CD4-positive, alpha-beta T cell treated with Interleukin-15 for 4 hours (primary cell): ENCODE measurements around the gene MAG.

Source experiments
- DNase-seq: peaks from one replicate; pipeline ENCODE4 v3.0.0-alpha.2; 2020; ENCODE audit warnings: low spot score

MAG gene

GRCh38 chr19:35299523-35300338 lies 7.8 kb downstream of the MAG start:
- DNase-seq = no peak

DNA sequence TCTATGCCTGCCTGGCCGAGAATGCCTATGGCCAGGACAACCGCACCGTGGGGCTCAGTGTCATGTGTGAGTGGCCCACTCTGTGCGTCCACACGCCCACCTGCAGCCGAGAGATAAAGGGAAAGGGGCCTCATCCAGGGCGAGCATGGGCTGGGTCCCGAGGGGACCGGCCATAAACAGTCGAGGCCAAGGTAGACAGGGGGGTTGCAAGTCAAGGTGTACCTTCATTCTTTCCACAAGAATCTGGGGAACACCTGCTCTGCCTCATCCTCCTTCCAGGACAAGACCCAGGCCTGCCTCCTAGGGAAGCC lies 8.3 kb downstream of the MAG start:
- DNase-seq = no peak

DNA sequence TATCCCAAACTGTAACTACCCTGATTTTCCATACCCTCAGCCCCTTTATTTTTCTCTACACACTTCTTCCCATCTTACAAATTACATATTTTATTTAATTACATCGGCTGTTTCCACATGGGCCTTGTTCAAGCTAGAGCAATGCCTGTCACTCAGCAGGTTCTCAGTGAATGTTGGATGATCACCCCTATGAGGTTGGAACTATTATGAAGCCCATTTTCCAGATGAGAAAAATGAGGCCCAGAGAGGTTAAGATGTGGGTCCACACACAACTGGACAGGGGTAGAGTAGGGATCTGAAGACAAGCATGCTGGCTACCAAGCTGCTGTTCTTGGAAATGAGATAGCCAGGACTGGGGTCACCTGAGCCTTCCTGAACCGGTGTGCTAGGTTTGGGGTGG lies 10.0 kb downstream of the MAG start:
- DNase-seq = no peak

DNA sequence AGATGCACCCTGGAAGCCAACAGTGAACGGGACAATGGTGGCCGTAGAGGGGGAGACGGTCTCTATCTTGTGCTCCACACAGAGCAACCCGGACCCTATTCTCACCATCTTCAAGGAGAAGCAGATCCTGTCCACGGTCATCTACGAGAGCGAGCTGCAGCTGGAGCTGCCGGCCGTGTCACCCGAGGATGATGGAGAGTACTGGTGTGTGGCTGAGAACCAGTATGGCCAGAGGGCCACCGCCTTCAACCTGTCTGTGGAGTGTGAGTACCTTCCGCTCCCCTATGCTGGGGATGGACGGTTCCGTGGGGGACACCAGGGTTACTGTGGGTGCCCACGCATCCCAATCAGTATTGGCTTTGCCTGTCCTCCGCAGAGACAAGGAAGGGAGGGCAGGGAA lies 10.5 kb downstream of the MAG start:
- no peak for DNase-seq

DNA sequence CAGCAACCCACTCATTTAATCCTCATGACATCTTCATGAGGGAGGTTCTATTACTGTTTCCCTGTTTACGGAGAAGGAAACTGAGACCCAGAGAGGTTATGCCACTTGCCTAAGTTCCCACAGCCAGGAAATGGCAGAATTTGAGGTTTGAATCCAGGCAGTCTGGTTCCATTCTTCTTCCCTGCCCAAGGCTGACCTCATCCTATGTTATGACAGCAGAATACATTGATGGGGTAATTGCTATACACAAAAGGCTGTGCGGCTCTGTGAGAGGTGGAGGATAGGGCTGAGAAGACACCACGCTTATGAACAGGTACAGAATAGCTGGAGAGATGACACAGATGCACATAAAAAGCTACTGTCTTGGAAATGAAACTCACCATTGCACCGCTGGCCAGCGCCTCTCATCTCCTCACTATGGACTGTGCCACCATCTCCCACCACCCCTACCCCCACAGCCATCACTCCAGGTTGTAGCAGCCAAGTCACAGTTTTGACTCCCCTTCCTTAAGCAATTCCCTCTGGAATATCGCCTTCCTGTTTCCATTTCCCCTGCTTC lies 11.5 kb downstream of the MAG start:
- DNase-seq = no peak

- DNase-seq = no peak
Observed at GRCh38 chr19:35304036-35304435, 12.1 kb downstream of the MAG start.

GRCh38 chr19:35305181-35305580 lies 13.2 kb downstream of the MAG start:
- no peak for DNase-seq

- no peak for DNase-seq
Observed at GRCh38 chr19:35306473-35307246, 14.7 kb downstream of the MAG start.

GRCh38 chr19:35307931-35308330 lies 16.0 kb downstream of the MAG start:
- DNase-seq = no peak

DNA sequence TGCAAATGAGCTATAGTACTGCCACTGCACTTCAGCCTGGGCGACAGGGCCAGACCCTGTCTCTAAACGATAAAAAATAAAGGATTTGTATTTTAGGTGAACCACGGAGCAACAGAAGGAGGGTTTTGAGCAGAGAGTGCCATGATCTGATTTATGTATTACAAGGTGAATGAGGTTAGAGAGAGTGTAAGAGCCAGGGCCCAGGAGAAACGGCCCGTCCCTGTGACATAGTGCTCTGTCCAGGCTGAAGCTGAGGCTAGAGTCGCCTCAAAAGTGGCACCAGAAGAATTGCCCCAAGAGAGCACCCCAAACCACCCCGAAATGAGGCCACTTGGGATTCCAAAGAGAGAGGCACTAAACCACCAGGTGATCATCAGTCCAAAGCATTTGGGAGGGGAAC lies 16.9 kb downstream of the MAG start:
- DNase-seq = no peak

- DNase-seq = no peak
Observed at GRCh38 chr19:35309481-35310279, 17.7 kb downstream of the MAG start.

GRCh38 chr19:35310331-35310730 lies 18.4 kb downstream of the MAG start:
- no peak for DNase-seq

DNA sequence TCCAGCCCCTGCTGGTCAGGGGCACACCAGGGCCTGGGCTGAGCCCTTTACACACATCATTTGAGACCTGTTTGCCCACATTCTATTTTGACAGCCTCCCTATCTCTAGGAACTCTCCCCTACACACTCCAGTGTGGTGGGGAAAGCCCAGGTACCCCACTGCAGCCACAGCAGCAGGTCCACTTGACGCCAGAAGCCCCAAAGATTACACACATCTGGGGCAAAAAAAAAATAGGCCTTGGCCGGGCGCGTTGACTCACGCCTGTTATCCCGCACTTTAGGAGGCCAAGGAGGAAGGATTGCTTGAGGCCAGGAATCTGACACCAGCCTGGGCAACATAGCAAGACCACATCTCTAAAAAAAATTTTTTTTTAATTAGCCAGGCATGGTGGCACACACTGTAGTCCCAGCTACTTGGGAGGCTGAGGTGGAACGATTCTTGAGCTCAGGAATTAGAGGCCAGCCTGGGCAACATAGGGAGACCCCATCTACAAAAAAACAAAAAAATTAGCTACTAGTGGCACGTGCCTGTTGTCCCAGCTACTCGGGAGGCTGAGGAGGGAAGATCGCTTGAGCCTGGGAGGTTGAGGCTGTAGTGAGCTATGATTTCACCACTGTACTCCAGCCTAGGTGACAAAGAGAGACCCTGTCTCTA lies 19.0 kb downstream of the MAG start:
- no peak for DNase-seq

- DNase-seq = no peak
Observed at GRCh38 chr19:35311901-35312665, 20.1 kb downstream of the MAG start.

DNA sequence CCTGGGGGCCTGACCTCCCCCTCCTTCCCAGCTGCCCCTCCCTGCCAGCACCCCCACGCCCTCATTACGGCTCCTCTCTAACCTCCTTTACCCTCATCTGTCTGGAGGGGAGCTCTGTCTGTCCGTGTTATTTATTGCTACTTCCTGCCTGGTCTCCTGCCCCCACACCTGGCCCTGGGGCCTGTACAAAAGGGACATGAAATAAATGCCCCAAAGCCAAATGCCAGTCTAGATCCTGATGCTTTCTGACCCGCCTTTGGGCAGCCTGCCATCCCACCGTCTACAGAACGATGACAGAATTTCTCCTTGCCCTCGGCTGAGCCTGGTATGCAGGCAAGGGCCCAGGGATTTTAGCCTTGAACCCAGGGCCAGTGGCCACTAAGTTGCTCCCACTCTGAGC lies 21.6 kb downstream of the MAG start:
- no peak for DNase-seq

DNA sequence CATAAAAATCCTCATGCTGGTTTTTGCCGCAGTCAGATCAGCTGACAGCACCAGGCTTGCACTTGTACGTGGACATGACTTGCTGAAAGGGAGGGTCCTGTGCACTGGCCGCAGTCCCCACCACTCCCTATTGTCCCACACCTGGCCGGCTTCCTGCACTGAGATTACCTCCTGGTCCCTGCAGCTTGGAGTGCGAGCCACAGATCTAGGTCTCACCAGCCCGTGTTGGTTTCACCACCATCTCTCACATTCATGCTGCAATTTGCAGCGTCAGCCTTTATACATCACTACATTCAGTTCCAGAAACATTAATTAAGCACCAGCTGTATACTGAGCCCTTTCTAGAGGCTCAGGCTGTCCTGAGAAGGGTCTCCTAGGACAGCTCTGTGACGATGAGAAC lies 22.1 kb downstream of the MAG start:
- no peak for DNase-seq

DNA sequence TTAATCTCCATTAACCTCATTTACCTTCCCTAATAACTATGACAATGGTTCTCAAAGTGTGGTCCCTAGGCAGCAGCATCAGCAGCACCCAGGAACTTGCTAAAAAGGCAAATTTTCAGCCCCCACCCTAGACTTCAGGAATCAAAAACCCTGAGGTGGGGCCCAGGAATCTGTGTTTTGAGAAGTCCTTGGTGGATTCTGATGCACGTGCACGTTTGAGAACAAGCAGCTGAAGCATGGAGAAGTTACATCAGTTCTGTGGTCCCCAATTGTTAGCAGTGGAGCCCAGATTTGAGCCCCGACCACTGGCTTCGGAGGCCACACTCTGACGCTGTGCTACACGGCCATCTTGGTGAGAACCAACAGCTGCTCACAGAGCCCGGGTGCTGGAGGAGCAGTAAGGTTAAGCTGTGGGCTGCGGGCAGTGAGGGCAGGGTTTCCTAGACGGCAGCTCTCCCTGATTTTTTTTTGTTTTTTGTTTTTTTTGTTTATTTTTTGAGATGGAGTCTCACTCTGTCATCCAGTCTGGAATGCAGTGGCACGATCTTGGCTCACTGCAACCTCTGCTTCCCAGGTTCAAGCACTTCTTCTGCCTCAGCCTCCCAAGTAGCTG lies 23.0 kb downstream of the MAG start:
- DNase-seq = no peak

- no peak for DNase-seq
Observed at GRCh38 chr19:35315883-35316282, 23.9 kb downstream of the MAG start.

DNA sequence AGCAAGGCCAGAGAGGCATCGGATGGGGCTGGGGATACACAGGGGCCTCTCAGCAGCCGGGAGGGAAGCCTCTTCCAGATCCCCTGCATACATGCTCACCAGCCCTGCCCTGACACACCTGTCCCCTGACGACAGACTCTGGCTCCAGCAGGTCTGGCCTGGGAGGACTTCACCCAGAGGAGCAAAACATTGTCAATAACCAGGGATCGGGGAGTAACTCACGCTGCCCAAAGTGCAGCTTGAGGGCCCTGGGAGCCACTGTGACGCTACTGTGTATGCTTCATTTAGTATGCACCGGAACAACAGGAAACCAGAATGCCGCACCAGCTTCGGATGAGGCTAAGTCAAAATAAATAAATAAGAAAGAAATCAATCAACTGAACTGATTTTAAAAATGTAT lies 24.6 kb downstream of the MAG start:
- DNase-seq = no peak

DNA sequence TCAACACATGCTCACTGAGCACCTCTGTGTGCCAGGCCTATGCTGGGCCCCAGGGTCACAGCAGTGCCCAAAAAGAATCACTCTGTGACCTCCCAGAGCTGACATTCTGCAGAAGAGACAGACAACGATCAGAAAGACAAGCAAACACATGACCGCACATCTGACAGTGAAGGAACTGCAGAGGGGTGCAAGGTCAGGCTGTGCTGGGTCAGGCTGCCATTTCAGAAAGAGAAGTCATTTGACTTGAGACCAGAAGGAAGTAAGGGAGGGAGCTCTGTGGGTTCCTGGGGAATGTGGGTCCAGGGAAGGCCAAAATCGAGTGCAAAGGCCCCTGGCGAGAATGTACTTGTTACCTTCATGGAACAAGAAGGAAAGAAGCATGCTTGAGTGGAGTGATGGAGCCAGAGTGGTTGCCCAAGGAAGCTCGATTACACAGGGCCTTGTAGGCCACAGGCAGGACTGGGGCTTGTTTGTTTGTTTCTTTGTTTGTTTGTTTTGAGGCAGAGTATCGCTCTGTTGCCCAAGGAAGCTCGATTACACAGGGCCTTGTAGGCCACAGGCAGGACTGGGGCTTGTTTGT lies 25.6 kb downstream of the MAG start:
- no peak for DNase-seq
